Vagina (tissue), 2 donors: ENCODE results near the gene MT1F.

Source experiments
- POLR2A ChIP-seq, 2 donors: fragments of 450-650 bp; IDR thresholded peaks; one replicate each; pipeline ENCODE4 v1.6.1; 2017; ENCODE audit warnings: antibody characterized with exemption in 2 of 2, mild to moderate bottlenecking in 2 of 2, moderate library complexity in 2 of 2
- POLR2AphosphoS5 ChIP-seq, 2 donors: sonication (generic); formaldehyde crosslinking; IDR thresholded peaks; one replicate each; pipeline ENCODE4 v1.9.0; 2017; ENCODE audit warnings: antibody characterized with exemption in 2 of 2, mild to moderate bottlenecking in 2 of 2, low read depth in 1 of 2; ENCODE audit not compliant: insufficient read depth in 1 of 2
- TF ChIP-seq, protein P1 (sequence below), 3 experiments: fragments of 450-650 bp in 2 of 3; fragments of 200-600 bp in 1 of 3; sonication (generic) in 1 of 3; IDR thresholded peaks; one replicate each; pipeline ENCODE4 v1.5.1; 2017 to 2019; ENCODE audit warnings: antibody characterized with exemption in 3 of 3, mild to moderate bottlenecking in 2 of 3, moderate library complexity in 2 of 3

DNA sequence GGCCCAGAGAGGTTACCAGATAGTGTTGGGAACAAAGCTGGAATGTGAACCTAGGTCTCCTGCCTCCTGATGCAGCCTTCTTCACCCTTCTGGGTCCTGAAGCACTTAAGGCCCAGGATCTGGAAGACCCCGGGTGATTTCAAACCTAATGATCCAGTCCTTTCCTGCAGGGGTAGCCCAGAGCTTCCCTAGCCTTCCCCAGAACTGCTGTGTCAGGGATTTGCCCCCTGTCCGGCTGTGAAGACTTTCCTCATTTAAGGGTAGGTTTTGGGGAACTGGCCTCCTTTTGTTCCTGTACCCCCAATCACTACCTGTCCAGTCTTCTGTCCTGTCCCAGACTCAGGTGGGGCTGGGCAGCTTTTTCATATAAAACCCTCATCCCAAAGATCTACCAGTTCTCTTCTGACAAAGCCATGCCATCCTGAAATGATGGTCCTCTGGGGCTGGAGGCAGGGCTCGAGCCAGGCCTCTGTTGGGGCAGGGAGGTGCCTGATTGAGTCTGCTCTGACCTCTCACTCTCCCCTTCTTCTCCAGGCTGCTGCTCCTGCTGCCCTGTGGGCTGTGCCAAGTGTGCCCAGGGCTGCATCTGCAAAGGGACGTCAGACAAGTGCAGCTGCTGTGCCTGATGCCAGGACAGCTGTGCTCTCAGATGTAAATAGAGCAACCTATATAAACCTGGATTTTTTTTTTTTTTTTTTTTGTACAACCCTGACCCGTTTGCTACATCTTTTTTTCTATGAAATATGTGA is 25.8 kb downstream of the MT1F start:
- TF ChIP-seq, protein P1, sequence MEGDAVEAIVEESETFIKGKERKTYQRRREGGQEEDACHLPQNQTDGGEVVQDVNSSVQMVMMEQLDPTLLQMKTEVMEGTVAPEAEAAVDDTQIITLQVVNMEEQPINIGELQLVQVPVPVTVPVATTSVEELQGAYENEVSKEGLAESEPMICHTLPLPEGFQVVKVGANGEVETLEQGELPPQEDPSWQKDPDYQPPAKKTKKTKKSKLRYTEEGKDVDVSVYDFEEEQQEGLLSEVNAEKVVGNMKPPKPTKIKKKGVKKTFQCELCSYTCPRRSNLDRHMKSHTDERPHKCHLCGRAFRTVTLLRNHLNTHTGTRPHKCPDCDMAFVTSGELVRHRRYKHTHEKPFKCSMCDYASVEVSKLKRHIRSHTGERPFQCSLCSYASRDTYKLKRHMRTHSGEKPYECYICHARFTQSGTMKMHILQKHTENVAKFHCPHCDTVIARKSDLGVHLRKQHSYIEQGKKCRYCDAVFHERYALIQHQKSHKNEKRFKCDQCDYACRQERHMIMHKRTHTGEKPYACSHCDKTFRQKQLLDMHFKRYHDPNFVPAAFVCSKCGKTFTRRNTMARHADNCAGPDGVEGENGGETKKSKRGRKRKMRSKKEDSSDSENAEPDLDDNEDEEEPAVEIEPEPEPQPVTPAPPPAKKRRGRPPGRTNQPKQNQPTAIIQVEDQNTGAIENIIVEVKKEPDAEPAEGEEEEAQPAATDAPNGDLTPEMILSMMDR (IDR thresholded peaks at IDR 0.05), result no peak
- TF ChIP-seq POLR2A (IDR thresholded peaks at IDR 0.05) (no peak), POLR2AphosphoS5 (IDR thresholded peaks at IDR 0.05; ENCODE audit: insufficient read depth in 1 of 2, low read depth in 1 of 2) (peak in 1 of 2 donors; percentile 54)
